Spleen (tissue), 7 donors: ENCODE results near the gene METTL24.

Source experiments
- CTCF ChIP-seq, 11 experiments: fragments of 200-600 bp in 7 of 11; fragments of 450-650 bp in 4 of 11; sonication (generic) in 4 of 11; IDR thresholded peaks in 8 of 11; conservative IDR thresholded peaks in 3 of 11; 1 replicate in 7 of 11; 2 replicates in 4 of 11; pipeline versions ENCODE4 v1.4.0 to v1.8.0; 2016 to 2021; ENCODE audit warnings: antibody characterized with exemption in 11 of 11, inconsistent platforms in 4 of 11, mild to moderate bottlenecking in 1 of 11
- POLR2A ChIP-seq, 3 donors: fragments of 450-650 bp; IDR thresholded peaks; one replicate each; pipeline ENCODE4 v1.5.1; 2017; ENCODE audit warnings: antibody characterized with exemption in 3 of 3, mild to moderate bottlenecking in 1 of 3
- donor health status: DM: no; HTN: no; CAD: no; lungs with moderate emphysema.
- donor health status: DM: no; HTN: no; CAD: no.
- donor health status: DM: no; HTN: no; CAD: no.

GRCh38 chr6:110201151-110201884, 156.8 kb downstream of the METTL24 start:
- TF ChIP-seq CTCF (IDR thresholded peaks at IDR 0.05 in 8 of 11, conservative IDR thresholded peaks at IDR 0.05 in 3 of 11) (no peak), POLR2A (IDR thresholded peaks at IDR 0.05) (no peak)
